NB4 (cell line): ENCODE data around the gene MAST4.

Source experiments
- MYC ChIP-seq: IDR thresholded peaks from 2 replicates; pipeline ENCODE4 v1.6.1; 2011; ENCODE audit warnings: low read depth, low read length
- POLR2A ChIP-seq: IDR thresholded peaks from 2 replicates; pipeline ENCODE4 v1.6.1; 2011; ENCODE audit warnings: mild to moderate bottlenecking; ENCODE audit not compliant: insufficient read length; ENCODE audit errors: extremely low read depth
- TF ChIP-seq, protein P1 (sequence below): IDR thresholded peaks from one replicate; pipeline ENCODE4 v1.5.1; 2012; ENCODE audit warnings: low read depth, low read length

GRCh38 chr5:66660396-66660795 is 64.2 kb downstream of the MAST4 start:
- TF ChIP-seq, protein P1, sequence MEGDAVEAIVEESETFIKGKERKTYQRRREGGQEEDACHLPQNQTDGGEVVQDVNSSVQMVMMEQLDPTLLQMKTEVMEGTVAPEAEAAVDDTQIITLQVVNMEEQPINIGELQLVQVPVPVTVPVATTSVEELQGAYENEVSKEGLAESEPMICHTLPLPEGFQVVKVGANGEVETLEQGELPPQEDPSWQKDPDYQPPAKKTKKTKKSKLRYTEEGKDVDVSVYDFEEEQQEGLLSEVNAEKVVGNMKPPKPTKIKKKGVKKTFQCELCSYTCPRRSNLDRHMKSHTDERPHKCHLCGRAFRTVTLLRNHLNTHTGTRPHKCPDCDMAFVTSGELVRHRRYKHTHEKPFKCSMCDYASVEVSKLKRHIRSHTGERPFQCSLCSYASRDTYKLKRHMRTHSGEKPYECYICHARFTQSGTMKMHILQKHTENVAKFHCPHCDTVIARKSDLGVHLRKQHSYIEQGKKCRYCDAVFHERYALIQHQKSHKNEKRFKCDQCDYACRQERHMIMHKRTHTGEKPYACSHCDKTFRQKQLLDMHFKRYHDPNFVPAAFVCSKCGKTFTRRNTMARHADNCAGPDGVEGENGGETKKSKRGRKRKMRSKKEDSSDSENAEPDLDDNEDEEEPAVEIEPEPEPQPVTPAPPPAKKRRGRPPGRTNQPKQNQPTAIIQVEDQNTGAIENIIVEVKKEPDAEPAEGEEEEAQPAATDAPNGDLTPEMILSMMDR: no peak
- no peak for TF ChIP-seq POLR2A
- no peak for TF ChIP-seq MYC
